ENCODE measurements around the gene GPA33.
A peak's percentile ranks its signal among the peaks of the same experiment; 100 is the strongest.

Gene GPA33

GRCh38 chr1:167083871-167084270 is 6.3 kb downstream of the GPA33 start:
- DNase-seq: no peak

GRCh38 chr1:167083066-167083665 is 7.0 kb downstream of the GPA33 start:
- DNase-seq: no peak

GRCh38 chr1:167082511-167083027 is 7.6 kb downstream of the GPA33 start:
- no peak for DNase-seq

GRCh38 chr1:167081594-167082156 is 8.5 kb downstream of the GPA33 start:
- DNase-seq: no peak

- DNase-seq: no peak
Observed at GRCh38 chr1:167077868-167078210, 12.3 kb downstream of the GPA33 start.

GRCh38 chr1:167077128-167077867 is 12.9 kb downstream of the GPA33 start:
- DNase-seq: no peak

- no peak for DNase-seq
Observed at GRCh38 chr1:167076136-167076710, 14.0 kb downstream of the GPA33 start.

- DNase-seq: no peak
Observed at GRCh38 chr1:167071286-167071685, 18.9 kb downstream of the GPA33 start.

GRCh38 chr1:167068761-167069160 is 21.4 kb downstream of the GPA33 start:
- no peak for DNase-seq

GRCh38 chr1:167067904-167068303 is 22.3 kb downstream of the GPA33 start:
- no peak for DNase-seq

GRCh38 chr1:167066333-167067122 is 23.6 kb downstream of the GPA33 start:
- DNase-seq: peak; percentile 21

- no peak for DNase-seq
Observed at GRCh38 chr1:167065471-167065870, 24.7 kb downstream of the GPA33 start.

- DNase-seq: no peak
Observed at GRCh38 chr1:167064621-167065020, 25.6 kb downstream of the GPA33 start.

GRCh38 chr1:167061073-167061464 is 29.1 kb downstream of the GPA33 start:
- no peak for DNase-seq

GRCh38 chr1:167060141-167061072 is 29.8 kb downstream of the GPA33 start:
- DNase-seq: no peak

GRCh38 chr1:167059809-167060107 is 30.4 kb downstream of the GPA33 start:
- DNase-seq: no peak

- DNase-seq: peak; percentile 26
Observed at GRCh38 chr1:167059045-167059808, 30.9 kb downstream of the GPA33 start.

- peak; percentile 23 for DNase-seq
Observed at GRCh38 chr1:167057241-167057688, 32.9 kb downstream of the GPA33 start.

GRCh38 chr1:167056529-167057231 is 33.5 kb downstream of the GPA33 start:
- no peak for DNase-seq

- DNase-seq: no peak
Observed at GRCh38 chr1:167054946-167055630, 35.1 kb downstream of the GPA33 start.

Data from NCI-H446 treated with DMSO at 0.1 percent for 48 hours (cell line).